ENCODE results near the gene PSMD14.
"Not testable (repeated sequence)": the region's sequence is repeated elsewhere in the genome, so short reads cannot be mapped to it uniquely, and the experiment has no call there.

PSMD14 gene

DNA sequence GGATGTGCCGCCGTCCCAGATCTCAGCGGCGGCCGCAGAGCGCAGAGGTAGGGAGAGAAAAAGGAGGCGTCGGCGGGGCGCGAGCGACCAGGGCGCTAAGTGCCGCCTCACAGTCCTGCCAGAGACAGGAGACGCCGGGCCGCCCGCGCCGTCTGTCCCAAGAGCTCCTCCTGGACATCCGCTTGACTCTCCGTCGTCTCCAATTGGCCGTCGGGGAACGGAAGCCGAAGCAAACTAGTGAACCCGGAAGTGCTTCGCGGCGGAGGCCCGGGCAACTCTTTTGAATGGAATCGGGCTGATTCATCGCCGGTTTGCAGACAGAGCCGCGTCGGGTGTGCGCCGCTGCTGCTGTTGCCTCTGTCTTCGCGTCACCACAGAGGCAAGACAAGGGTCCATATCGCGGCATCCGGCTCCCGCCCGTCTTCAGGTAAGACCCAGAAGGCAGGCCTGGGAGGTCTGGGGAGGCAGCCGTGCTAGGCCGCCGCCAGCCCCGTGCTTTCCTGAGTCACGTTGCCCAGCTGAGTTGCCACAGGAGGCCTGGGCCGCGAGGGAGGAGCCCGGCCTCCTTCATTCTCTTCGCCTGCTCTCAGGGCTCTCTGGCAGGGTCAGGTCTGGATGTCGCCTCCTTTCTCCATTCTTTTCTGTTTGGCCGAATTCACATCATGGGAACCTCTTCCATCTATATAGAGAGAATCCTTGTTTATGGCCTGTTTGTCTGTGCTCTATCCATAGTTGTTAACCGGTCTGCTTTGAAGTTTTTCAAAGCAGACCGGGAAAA is at the start of gene PSMD14:
Gene PSMD14, plus strand, starts transcription at position 248 of the 778 bp plus-strand sequence. CDS start 10,401 bp downstream, outside the sequence.
- FAIRE-seq, result no peak

DNA sequence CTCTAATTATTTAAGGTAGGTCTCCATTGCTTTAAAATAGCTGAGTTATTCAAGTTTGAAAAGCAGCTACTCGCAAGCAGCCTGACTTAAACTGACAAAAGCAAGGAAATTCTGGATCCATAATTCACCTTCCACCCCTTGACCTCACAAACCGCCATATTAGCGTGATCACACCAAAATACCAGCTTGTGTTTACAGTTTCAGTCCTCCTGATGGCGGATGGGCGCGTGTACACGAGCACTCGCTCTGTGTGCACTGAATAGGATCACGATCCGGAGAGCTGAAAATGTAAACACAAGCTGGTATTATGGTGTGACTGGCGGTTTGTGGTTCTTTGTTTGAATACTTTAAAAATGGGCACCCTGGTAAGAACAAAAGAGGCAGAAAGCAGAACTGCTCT is 42.4 kb upstream of the PSMD14 start:
- no peak for FAIRE-seq

DNA sequence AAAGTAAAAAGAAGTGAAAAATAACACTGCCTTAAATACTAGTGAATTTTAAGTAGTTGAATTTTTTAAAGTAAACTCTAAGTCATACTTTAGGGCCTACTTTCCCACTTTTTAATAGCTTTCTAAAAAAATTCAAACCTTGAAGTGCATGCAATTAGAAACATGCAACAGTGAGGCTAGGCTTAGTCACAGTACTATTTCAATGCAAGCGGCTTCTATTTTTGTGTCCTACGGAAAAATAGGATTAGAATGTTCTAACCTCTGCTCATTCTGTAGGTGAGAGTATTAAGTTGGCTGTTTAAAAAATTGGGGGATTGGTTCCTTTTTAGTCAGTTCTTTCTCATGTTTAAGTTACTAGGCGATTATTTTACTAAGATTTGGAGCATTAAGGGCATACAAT is 39.1 kb upstream of the PSMD14 start:
- FAIRE-seq, result no peak

DNA sequence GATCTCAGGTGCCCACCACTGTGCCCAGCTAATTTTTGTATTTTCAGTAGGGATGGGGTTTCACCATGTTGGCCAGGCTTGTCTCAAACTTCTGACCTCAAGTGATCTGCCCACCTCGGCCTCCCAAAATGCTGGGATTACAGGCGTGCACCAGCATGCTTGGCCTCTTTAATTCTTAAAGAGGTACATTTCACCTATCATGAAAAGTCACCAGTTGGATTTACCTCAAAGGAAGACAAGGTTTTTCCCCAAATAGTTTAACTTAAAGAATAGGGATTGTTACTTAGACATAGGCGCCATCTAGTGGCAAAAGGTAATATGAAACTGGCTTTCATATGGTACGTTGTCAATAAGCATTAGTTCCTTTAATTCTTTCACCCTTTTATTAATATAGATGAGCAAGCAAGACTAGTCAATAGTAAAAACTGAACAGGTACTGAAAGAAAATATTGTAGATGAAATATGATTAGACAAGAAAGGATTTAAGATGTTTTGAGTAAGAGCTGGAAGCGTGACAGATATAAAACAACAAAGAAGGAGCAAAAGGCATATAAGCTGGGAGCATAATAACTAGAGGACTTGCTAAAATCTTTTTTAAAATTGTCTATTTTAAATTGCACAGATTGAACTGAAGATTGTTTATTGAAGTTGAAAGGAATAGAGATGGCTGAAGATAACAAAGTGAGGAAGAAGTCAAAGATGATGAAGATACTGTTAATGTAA is 35.0 kb upstream of the PSMD14 start:
- peak; percentile 95 for FAIRE-seq

DNA sequence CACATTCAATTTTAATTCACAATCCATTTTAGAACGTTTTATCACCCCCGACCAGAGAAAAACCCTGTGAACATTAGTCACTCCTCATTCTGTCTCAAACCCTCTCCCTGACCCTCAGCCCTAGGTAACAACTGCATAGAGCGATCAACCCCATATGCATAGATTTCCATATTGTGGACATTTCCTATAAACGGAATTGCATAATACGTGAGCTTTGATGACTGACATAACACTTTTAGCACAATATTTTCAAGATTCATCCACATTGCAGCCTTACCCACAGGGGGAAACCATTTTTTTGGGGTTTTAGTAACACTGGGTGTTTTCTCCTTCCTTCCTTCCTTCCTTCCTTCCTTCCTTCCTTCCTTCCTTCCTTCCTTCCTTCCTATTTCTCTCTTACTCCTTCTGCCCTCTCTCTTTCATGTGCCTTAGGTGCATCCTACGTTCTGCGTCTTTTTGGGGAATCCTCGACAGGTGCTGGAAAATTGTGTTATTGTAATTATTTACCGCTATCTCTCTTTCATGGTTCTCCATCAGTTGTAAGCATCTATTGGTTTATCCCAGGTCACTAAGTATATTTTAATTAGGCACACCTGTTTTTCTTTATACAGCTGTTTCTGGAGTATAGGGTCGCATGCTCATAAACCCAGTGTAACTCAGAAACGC is 29.5 kb upstream of the PSMD14 start:
- not testable (repeated sequence) for FAIRE-seq

DNA sequence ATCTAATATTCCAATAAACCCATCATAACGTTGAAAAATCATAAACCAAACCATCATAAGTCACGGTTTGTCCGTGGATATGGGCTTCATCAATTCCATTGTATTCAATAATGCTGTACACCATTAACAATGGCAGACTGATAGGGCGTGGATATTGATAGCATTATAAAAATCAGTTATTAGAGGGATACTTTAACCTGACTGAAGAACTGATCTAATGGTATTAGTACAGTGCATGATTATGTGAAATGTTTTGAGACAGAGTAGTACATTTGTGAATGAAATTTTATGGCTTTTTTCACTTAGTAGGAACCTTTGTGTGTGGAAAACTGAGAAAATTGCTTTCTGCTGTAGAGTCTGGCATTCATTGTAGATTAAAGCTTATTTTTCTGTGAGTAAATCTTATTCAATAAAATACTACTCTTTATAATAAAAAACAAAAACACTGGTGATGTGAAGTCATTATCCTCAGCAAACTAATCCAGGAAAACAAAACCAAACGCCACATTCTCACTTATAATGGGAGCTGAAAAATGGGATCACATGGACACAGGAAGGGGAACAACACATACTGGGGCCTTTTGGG is 28.9 kb upstream of the PSMD14 start:
- not testable (repeated sequence) for FAIRE-seq

DNA sequence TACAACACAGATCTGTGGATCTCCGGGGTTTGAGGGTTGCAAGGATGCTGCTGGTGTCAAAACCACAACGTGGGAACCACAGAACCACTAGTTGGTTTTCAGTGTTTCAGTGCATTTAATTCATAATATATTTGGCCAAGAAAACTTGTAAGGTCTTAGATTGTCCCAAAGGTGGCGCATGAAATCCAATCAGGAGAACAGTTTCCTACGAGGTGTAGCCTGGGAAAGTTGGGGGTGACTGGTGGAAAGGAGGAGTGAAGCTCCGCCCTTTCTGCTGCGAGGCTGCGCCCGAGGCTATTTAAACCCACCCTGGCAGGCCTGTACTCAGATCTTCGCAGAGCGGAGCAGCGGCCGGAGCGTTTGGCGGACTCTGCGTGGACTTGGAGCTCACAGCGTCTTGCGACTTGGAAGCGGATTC is 27.3 kb upstream of the PSMD14 start:
- not testable (repeated sequence) for FAIRE-seq

DNA sequence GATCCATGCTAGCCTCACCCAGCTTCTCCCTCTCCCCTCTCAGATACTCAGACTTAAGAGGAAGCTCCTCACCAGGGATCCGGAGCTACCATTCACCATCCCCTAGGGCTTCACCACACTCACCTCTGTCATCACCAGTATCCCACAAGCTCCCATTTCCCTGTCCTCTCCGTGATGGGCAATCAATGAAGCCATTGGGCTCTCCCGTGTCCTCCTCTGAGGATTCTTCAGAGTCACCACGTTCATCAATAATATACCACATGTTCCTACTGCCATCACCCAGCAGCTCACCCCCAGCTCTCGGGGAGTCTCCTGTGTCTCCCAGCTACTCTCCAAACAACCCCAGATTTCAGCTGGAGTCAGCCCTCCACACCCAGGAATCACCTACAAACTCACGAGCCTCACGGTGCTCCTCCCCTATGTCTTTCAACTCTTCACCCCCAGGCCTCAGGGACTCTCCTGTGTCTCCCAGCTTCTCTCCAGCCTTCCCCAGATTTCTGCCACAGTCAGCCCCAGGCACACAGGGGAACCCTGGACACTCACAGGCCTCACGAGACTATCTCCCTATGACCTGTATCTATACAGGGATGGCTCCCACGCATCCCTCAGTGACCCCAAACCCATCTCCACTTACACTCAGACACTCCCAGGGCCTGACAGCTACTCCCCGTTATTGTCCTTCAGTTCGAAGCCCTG is 26.5 kb upstream of the PSMD14 start:
- FAIRE-seq, result not testable (repeated sequence)

DNA sequence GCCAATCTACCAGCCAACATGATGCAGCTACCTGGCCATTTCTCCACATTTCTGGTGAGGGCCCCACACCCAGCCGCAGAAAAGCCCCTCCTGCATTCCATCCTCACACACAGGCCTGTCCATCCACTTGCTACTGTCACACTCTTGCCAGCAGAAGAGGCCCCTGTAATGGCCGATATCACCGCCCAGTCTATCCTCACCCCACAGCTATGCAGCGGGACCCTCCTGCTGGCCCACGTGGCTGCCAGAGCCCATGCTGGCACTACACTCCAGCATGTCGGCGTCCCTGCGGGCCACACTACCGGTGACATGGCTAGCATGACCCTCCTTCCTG is 25.9 kb upstream of the PSMD14 start:
- FAIRE-seq, result not testable (repeated sequence)

DNA sequence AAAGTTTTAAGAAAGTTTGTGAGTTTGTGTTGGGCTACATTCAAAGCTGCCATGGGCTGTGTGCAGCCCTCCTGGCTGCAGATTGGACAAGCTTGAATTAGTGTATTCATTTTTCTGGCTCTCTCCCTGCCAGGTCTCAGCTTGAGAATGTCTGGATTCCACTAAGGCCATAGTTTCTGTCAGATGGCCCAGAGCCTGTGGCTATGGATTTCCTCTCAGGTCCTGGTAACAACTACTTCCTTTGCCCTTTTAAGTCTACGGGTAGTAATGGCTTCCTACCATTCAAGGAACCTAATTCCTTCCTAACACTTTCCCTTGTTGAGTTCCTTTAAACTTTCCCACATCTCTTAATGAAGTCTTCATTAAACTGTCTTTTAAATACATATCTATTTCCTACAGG is 24.3 kb upstream of the PSMD14 start:
- FAIRE-seq, result no peak

DNA sequence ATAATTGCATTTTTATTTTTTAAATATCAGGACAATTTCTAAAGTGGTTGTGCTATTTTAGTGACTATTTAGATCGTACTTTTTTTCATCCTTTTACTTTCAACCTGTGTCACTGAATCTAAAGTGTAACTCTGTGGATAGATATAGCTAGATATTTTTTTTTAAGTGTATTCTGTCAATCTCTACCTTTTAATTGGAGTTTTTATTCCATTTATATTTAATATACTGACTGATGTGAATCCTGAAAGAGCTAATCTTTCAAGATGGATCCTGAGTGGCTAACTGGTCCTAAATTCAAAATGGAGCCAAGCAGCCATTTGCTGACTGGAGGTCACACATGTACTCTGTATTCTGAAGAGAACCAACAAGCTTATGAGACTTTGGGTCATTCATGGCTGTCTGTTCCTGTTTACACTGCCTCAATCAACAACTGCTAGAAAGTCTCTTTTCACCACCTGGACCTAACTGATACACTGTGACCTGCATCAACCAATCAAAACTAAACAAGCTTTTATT is 4.6 kb upstream of the PSMD14 start:
- FAIRE-seq, result no peak

DNA sequence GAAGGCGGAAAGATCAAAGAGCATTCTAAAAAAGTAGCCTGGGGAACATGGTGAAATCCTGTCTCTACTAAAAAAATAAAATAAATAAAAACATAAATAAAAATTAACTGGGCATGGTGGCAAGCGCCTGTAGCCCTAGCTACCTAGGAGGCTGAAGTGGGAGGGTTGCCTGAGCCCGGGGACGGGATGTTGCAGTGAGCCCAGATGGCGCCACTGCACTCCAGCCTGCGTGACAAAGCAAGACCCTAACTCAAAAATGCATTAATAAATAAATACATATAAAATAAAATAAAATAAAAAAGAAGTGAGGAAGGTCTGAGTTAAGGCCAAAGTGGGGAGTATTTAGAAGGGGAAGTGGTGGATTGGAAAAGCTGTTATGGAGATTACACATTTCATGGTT is 1.3 kb upstream of the PSMD14 start:
- FAIRE-seq, result no peak

DNA sequence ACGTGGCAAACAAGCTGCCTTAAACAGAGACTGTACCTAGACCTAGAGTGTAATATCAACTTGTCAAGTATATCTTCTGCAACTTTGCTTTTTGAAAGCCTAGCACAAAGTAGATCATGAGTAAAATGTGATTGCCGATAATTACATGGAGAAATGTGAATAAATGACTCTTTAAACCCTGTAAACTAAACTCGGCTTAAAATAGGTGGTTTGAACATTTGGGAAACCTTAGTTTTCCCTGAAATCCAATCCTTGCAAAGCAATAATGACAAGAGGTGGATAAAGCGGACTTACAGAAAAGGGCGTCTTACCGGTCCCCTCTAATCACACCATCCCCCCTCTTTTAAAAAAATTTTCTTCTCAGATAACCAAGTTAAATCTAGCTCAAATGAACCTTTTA is 549 bp upstream of the PSMD14 start:
- FAIRE-seq, result no peak

DNA sequence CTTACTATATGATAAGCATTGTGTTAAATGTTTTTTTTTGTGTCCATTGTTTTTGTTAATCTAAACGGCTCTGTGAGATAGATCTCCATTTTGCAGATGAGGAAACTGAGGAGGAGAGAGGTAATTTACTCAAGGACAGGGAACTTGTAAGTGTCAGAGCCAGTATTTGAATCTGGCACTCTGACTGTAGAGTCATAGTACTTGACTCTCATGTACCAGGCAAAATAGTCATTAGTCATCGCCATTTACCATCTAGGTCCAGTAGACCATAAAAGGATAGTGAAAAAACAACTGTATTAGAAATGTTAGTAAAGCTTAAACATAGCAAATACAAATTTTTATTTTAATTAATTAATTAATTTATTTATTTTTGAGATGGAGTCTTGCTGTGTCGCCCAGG is 4.8 kb downstream of the PSMD14 start:
- FAIRE-seq, result no peak

DNA sequence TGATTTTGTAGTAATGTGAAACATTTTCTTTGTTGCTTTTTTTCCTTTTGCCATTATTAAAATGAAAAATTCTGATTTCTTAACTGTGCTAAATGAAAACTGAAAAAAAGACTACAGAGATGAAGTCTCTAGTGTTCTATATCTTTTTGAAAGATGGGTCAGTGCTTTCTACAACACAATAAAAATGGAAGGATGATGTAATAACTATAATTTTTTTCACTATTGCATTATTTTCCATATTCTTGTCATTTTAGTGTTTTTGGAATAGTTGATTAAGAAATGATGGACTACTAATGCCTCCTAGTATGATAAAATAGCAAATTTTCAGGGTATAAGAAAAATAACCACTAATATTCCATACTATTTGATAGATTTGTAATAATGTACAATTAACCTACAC is 7.2 kb downstream of the PSMD14 start:
- FAIRE-seq, result peak; percentile 5

DNA sequence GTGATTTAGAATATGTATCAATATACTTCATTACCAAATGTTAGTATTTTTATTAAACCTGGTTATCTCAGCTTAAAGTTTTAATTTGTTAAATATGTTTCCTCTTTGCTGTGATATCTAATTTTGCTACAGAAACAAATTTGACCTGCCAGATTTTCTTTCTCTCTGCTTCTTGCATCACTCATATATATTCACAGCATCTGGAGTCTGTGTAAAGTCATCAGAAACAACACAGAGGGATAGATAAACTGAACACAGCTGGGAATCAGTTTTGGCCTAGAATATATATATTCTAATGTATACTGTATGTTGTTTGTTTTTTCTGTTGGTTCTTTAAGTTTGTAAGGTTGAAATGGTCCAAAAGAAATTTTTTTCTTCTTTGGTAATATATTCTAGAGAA is 8.5 kb downstream of the PSMD14 start:
- FAIRE-seq, result no peak

DNA sequence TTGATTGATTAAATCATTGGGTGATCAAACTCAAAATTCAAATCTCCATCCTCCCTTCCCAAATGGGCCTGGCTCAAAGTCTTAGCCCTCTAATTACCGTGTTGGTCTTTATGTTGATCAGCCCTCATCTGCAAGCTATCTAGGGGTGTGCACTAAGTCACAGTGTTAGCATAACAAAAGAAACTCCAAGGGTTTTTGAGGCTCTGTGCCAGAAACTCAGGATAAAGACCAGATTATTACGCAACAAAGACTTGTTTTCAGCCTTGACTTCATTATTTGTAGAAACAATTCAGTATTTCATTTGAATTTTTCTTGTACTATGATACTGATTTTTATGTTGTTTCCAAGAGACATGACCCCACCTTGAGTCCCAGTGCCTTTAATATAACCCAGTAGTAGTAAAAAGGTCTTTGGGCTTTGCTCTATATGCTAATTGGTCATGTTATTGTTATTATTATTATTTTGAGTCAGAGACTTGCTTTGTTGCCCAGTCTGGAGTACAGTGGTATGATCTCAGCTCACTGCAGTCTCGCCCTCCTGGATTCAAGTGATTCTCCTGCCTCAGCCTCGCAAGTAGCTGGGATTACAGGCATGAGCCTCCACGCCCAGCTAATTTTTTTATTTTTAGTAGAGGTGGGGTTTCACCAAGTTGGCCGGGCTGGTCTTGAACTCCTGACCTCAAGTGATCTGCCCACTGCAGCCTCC is 13.9 kb downstream of the PSMD14 start:
- FAIRE-seq, result no peak

DNA sequence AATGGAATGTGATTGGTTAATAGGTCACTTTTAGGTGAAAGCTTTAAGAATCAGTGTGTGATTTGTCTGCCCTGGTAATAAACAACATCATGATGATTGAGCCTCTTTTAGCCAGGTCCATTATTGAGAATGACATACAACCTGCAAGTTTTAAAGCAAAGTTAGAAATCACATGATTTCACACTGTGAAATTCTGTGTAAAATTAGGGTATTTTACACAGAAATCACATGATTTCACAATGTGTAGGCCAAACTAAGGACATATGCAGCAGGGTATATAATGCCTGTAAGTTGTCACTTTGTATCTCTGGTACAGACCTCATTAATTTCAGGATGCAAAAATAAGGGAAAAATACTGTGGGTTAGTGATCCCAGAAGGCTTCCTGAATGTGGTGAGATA is 16.7 kb downstream of the PSMD14 start:
- FAIRE-seq, result no peak

DNA sequence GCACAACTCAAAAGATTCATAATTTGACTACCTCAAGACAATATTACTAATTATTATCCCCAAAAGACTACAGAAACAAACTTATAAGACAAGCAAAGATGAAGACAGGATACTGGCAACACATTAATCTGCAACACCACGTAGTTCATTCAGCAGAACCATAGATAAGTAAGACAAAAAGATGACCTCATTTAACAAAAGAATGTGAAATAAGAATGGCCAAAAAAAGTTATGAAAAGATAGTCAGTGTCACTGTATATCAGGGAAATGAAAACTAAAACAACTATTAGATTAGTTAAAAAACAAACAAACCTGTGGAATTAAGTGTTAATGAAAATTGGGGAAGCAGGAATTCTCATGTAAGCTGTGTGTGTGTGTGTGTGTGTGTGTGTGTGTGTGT is 19.4 kb downstream of the PSMD14 start:
- no peak for FAIRE-seq

DNA sequence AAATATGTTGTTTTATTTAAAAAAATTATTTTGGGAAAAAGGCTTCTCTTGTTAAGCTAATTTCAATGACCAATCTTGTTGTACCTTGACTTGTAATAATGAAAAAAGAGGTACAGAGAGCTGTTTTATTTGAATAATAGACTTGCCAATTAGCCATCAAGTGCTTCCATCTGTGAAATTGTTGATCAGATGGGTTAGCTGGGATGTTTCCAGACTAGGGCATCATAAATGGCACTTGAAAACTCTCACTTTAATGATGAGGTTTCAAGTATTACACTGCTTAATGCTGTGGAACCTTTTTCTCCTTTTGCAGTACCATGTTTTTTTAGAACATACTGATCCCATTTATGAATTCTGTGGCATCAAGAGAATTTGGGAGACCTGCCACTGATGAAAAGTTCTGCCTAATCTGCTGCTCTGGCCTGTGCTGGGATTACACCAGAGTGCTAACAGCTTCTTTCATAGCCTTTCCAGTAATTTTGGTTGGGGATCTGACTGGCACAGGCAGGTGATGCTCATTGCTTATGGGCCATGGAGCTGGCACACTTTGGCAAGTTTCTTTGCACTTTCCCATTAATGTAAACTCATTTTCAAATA is 24.2 kb downstream of the PSMD14 start:
- FAIRE-seq, result no peak

DNA sequence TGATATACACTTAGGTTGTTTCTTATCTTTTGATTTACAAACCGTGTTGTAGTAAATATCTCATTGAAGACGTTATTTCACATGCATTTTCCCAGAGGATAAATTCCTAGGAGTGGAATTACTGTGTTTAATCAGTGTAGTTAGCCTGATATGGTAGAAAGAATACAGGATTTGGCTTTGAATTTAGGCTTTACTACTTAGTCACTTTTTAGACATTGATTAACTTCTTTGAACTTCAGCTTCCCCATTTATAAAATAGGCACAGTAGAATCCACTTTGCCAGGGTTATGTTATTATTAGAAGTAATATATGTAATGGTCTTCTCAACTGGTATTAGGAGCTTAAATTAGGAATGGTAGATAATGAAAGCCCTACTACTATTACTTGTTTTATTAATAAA is 27.4 kb downstream of the PSMD14 start:
- FAIRE-seq, result no peak

DNA sequence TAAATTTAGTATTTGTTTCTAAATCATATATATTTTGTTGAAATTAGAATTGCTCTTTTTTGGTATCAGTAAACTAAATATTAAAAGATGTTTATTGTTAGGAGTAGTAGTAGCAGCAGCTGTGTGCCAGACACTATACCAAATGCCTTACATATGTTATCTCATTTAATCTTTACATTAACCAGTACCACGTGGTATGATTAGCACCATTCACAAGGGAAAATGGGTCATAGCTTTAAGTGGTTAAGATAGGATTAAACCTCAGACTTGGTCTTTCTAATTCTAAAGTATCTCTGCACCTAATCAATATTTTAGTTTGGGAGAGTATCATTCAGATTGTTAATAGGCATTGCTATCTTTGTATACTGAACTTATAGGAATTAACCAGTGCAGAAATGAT is 29.0 kb downstream of the PSMD14 start:
- no peak for FAIRE-seq
